ENCODE measurements around the gene MGAT4A.
"Not testable (repeated sequence)": the region's sequence is repeated elsewhere in the genome, so short reads cannot be mapped to it uniquely, and the experiment has no call there.

The MGAT4A gene

DNA sequence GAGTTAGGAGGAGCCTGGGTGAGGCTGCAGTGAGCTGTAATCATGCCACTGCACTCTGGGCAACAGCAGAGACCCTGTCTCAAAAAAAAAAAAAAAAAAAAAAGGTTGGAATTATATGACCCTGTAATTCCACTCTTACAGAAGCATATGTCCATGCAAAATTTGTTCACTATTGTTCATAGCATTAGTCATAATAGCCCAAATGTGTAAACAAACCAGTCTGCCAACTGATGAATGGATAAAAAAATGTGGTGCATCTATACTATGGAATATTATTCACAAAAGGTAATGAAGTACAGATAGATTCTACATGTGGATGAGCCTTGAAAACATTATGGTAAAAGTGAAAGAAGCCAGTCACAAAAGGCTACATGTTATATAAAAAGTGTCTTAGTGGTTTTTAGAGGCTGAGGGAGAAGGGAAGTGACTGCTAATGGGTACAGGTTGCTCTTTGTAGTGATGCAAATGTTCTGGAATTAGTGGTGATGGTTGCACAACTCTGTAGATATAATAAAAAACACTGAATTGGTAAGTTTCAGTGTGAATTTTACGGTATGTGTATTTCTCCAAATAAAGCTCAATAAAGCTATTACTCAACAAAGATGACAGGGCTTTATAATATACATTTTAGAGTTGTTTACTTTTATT is 132.0 kb downstream of the MGAT4A start:
- Histone ChIP-seq H3K9ac (ENCODE audit: insufficient read length) (no peak overlapping the region), H3K36me3 (ENCODE audit: insufficient read depth, low read length) (peaks cover 54% of the 10 kb centered on the region), H3K4me3 (no peak overlapping the region), H3K9me3 (ENCODE audit: low read depth, low read length) (no peaks in the 10 kb centered on the region), H3K27ac (no peak overlapping the region)
- TF ChIP-seq FOXP2 (optimal IDR thresholded peaks at IDR 0.05; ENCODE audit: control extremely low read depth, extremely low read length, insufficient read depth) (no peak), EZH2 (IDR thresholded peaks at IDR 0.05) (no peak), POLR2AphosphoS5 (IDR thresholded peaks at IDR 0.05; ENCODE audit: borderline replicate concordance, low read depth, low read length) (no peak)
- DNase-seq (ENCODE audit: low read depth, low spot score), result no peak

DNA sequence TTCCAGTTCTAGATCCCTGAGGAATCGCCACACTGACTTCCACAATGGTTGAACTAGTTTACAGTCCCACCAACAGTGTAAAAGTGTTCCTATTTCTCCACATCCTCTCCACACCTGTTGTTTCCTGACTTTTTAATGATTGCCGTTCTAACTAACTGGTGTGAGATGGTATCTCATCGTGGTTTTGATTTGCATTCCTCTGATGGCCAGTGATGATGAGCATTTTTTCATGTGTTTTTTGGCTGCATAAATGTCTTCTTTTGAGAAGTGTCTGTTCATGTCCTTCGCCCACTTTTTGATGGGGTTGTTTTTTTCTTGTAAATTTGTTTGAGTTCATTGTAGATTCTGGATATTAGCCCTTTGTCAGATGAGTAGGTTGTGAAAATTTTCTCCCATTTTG is 136.3 kb downstream of the MGAT4A start:
- H3K36me3 ChIP-seq (ENCODE audit: insufficient read depth, low read length), result peaks cover 21% of the 10 kb centered on the region
- not testable (repeated sequence) for H3K27ac ChIP-seq; H3K4me3 ChIP-seq; DNase-seq (ENCODE audit: low read depth, low spot score); H3K9ac ChIP-seq (ENCODE audit: insufficient read length); H3K9me3 ChIP-seq (ENCODE audit: low read depth, low read length)

DNA sequence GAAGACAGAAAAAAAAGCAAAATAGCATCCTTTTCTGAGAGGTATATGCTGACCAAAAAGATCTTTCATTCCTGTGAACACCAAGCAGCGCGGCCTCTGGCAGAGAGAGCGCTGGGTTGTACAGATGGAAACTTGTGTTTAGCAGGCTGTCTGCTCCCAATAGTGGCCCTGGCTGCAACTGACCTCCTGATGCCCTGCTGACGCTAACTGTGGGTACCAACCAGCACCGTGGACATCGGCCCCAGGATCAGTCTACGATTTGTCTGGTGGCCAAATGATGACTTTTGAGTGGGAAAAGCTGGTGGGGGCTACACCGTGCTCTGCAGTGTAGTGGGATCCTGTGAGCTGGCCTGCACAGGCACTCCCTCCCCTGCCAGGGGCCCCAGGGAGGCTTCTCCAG is 138.4 kb downstream of the MGAT4A start:
- TF ChIP-seq FOXP2 (optimal IDR thresholded peaks at IDR 0.05; ENCODE audit: control extremely low read depth, extremely low read length, insufficient read depth), result no peak
- no peak for TF ChIP-seq EZH2 (IDR thresholded peaks at IDR 0.05)
- no peak for TF ChIP-seq POLR2AphosphoS5 (IDR thresholded peaks at IDR 0.05; ENCODE audit: borderline replicate concordance, low read depth, low read length)
- no peak for DNase-seq (ENCODE audit: low read depth, low spot score)
- peaks cover 7% of the 10 kb centered on the region for H3K36me3 ChIP-seq (ENCODE audit: insufficient read depth, low read length)

DNA sequence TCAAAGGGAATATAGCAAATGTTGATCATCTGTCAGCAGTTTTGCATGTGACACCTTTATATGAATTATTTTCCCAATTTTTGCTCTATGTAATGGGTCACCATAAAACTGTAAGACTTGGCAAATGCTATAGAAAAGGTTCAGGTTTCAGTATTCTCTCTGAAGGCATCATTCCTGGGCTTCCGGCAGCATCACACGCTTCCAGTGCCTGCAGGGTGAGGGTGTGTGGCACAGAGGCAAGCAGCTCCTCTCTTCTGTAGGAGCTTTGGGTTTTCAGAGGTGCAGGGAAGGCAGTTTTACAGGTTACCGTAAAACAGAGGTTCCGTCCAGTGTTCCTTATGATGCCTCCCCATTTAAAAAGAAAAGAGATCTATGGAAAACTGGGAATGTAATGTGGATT is 141.4 kb downstream of the MGAT4A start:
- H3K9me3 ChIP-seq (ENCODE audit: low read depth, low read length), result no peaks in the 10 kb centered on the region
- TF ChIP-seq POLR2AphosphoS5 (IDR thresholded peaks at IDR 0.05; ENCODE audit: borderline replicate concordance, low read depth, low read length) (no peak), FOXP2 (optimal IDR thresholded peaks at IDR 0.05; ENCODE audit: control extremely low read depth, extremely low read length, insufficient read depth) (no peak), EZH2 (IDR thresholded peaks at IDR 0.05) (no peak)
- H3K4me3 ChIP-seq, result no peak overlapping the region
- H3K27ac ChIP-seq, result no peak overlapping the region
- DNase-seq (ENCODE audit: low read depth, low spot score), result no peak
- no peak overlapping the region for H3K9ac ChIP-seq (ENCODE audit: insufficient read length)
- H3K36me3 ChIP-seq (ENCODE audit: insufficient read depth, low read length), result no peaks in the 10 kb centered on the region

More for the DNA sequence above, 138.4 kb downstream of the MGAT4A start:
- Histone ChIP-seq H3K9me3 (ENCODE audit: low read depth, low read length) (no peaks in the 10 kb centered on the region), H3K4me3 (no peak overlapping the region), H3K27ac (no peak overlapping the region), H3K9ac (ENCODE audit: insufficient read length) (no peak overlapping the region)

DNA sequence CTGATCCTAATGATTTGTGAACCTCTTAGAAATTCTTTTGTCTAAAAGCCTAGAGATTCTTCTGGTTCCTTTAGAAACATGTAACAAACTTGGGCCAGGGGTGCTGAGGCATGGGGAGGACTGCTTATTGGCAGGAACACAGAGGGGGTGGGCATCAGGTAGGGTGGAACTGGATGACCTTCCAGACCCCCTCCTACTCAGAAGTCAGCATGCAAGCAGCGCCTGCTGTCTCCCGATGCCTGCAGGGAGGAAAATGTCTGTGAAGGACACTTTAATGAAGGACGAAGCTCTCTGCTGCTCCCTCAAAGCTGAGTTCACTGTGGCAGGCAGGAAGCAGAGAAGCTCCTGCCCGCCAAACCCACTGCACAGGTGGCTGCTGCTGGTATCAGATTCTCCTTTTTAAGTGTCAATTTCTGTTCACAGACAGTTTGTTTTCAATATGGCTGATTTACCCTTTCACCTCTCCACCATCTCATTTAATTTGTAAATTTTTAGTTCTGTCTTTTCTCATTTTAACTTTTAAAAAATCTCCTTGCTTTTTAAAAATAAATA is 142.0 kb downstream of the MGAT4A start:
- Histone ChIP-seq H3K9ac (ENCODE audit: insufficient read length) (no peak overlapping the region), H3K9me3 (ENCODE audit: low read depth, low read length) (no peaks in the 10 kb centered on the region), H3K27ac (no peak overlapping the region), H3K4me3 (no peak overlapping the region), H3K36me3 (ENCODE audit: insufficient read depth, low read length) (no peaks in the 10 kb centered on the region)
- DNase-seq (ENCODE audit: low read depth, low spot score), result no peak
- no peak for TF ChIP-seq POLR2AphosphoS5 (IDR thresholded peaks at IDR 0.05; ENCODE audit: borderline replicate concordance, low read depth, low read length)
- no peak for TF ChIP-seq EZH2 (IDR thresholded peaks at IDR 0.05)
- no peak for TF ChIP-seq FOXP2 (optimal IDR thresholded peaks at IDR 0.05; ENCODE audit: control extremely low read depth, extremely low read length, insufficient read depth)

DNA sequence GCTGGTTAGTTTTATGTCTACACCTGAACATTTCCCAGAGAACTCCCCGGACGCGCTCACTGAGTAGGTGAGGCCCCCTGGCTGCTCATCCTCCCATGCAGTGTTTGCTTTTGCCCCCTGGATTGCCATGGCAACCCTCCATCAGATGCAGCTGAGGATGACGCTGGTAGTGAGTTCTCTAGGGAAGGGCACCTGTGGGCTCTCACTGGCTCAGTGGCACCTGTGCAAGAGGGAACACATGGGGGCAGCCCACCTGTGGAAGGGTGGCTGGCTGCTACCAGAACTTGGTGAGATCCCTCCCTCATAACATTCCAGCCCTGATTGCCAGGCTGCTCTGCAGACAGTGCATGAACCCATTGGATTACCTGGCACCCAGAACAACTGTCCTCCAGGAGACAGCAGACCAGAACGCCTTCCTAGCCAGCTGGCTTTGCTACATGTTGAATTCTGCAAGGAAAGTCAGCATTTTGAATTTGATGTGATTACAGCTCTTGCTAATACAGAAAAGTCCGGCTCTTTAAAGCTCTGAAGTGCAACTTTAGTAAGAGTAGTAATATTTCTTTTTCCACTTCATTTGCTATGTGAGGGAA is 144.3 kb downstream of the MGAT4A start:
- no peak overlapping the region for H3K27ac ChIP-seq
- no peak for TF ChIP-seq FOXP2 (optimal IDR thresholded peaks at IDR 0.05; ENCODE audit: control extremely low read depth, extremely low read length, insufficient read depth)
- no peak for DNase-seq (ENCODE audit: low read depth, low spot score)
- H3K9ac ChIP-seq (ENCODE audit: insufficient read length), result no peak overlapping the region
- no peaks in the 10 kb centered on the region for H3K9me3 ChIP-seq (ENCODE audit: low read depth, low read length)
- peaks cover 4% of the 10 kb centered on the region; the same call in 1 of the 2 replicates for H3K36me3 ChIP-seq (ENCODE audit: insufficient read depth, low read length)
- H3K4me3 ChIP-seq, result no peak overlapping the region

DNA sequence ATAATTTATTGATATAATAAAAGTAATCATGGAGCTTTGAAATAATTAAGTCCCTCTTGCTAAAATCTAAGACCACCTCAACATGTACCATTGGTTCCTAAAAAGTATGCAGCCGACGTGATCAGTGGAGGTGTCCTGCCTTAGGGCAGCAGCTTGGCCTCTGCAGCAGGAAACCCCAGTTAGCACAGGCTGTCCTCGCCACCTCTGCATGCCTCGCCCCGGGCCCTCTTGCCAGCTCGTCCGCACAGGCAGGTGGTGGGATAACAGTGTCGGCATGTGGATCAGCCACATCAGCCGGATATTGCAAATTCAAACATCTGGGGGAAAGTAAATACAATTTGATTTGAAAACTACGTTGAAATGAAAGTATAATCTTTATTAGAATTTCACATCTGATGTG is 145.5 kb downstream of the MGAT4A start:
- Histone ChIP-seq H3K9me3 (ENCODE audit: low read depth, low read length) (no peaks in the 10 kb centered on the region), H3K4me3 (no peak overlapping the region), H3K9ac (ENCODE audit: insufficient read length) (no peak overlapping the region), H3K36me3 (ENCODE audit: insufficient read depth, low read length) (peaks cover 4% of the 10 kb centered on the region; the same call in 1 of the 2 replicates), H3K27ac (no peak overlapping the region)
- TF ChIP-seq EZH2 (IDR thresholded peaks at IDR 0.05), result no peak
- TF ChIP-seq FOXP2 (optimal IDR thresholded peaks at IDR 0.05; ENCODE audit: control extremely low read depth, extremely low read length, insufficient read depth), result no peak
- no peak for TF ChIP-seq POLR2AphosphoS5 (IDR thresholded peaks at IDR 0.05; ENCODE audit: borderline replicate concordance, low read depth, low read length)
- DNase-seq (ENCODE audit: low read depth, low spot score), result no peak

DNA sequence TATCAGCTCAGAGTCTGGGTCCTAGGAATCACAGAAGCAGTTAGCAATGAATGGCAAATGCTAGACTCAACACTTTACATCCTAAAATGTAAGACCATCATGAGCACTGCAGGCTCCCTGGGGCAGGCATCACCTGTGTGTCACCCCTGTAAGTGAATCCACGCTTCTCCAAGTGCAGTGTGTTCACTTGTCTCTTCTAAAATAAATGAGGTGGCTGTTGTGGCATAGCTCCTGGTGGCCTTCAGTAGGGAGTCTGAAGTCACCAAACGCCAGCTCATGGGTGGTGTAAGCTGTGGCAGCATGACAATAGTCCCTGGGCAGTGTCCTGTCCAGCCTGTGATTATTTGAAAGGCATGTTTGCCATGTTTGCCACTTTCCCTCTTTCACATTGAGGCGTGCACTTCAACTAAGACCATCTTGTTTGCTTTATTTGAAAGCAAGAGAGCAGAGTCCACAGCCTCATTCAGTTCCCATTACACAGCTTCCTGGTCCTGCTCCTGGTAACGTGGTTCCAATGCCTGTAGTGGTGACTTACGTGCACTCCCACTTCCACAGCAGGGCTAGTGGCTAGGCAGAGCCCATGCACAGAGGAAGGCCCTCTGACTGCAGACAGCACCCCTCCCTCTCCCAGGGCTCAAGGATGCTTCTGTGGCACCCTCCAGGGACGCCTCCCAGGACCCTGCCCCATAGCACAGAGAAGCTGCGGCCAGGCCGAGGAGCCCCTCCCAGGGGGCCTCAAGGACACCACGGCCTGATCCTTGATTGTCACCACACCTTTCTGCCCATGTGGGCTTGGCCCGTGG is 146.9 kb downstream of the MGAT4A start:
- Histone ChIP-seq H3K9me3 (ENCODE audit: low read depth, low read length) (no peaks in the 10 kb centered on the region), H3K4me3 (no peak overlapping the region), H3K27ac (no peak overlapping the region), H3K36me3 (ENCODE audit: insufficient read depth, low read length) (peaks cover 4% of the 10 kb centered on the region; the same call in 1 of the 2 replicates), H3K9ac (ENCODE audit: insufficient read length) (no peak overlapping the region)
- no peak for TF ChIP-seq POLR2AphosphoS5 (IDR thresholded peaks at IDR 0.05; ENCODE audit: borderline replicate concordance, low read depth, low read length)
- TF ChIP-seq FOXP2 (optimal IDR thresholded peaks at IDR 0.05; ENCODE audit: control extremely low read depth, extremely low read length, insufficient read depth), result no peak
- no peak for TF ChIP-seq EZH2 (IDR thresholded peaks at IDR 0.05)
- DNase-seq (ENCODE audit: low read depth, low spot score), result no peak
